ENCODE data around the gene PCDHA8.
"Not testable (repeated sequence)": the region's sequence is repeated elsewhere in the genome, so short reads cannot be mapped to it uniquely, and the experiment has no call there.

The PCDHA8 gene

DNA sequence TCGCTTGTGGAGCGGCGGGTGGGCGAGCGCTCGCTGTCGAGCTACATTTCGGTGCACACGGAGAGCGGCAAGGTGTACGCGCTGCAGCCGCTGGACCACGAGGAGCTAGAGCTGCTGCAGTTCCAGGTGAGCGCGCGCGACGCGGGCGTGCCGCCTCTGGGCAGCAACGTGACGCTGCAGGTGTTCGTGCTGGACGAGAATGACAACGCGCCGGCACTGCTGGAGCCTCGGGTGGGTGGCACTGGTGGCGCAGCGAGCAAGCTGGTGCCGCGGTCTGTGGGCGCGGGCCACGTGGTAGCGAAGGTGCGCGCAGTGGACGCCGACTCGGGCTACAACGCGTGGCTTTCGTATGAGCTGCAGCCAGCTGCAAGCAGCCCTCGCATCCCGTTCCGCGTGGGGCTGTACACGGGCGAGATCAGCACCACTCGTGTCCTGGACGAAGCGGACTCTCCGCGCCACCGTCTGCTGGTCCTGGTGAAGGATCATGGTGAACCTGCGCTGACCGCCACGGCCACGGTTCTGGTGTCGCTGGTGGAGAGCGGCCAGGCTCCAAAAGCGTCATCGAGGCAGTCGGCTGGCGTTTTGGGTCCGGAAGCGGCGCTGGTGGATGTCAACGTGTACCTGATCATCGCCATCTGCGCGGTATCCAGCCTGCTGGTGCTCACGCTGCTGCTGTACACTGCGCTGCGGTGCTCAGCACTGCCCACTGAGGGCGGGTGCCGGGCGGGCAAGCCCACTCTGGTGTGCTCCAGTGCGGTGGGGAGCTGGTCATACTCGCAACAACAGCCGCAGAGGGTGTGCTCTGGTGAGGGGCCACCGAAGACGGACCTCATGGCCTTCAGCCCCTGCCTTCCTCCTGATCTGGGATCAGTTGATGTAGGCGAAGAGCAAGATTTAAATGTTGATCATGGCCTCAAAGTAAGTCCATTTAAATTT, 2.1 kb downstream of the PCDHA8 start:
- Histone ChIP-seq H3K9me2 (replicated peaks; ENCODE audit: control insufficient read depth, low read length) (no peaks in the 10 kb centered on the region), H3K27ac (ENCODE audit: low read depth, low read length) (no peak overlapping the region), H3K4me3 (ENCODE audit: low read length) (no peak overlapping the region), H3K4me1 (ENCODE audit: control insufficient read depth, low read length) (no peaks in the 10 kb centered on the region), H3K79me2 (ENCODE audit: control insufficient read depth, low read length) (no peaks in the 10 kb centered on the region), H4K20me1 (ENCODE audit: control insufficient read depth, insufficient read depth, low read depth, low read length) (no peaks in the 10 kb centered on the region), H3K27me3 (ENCODE audit: control insufficient read depth, low read length) (no peaks in the 10 kb centered on the region), H3K36me3 (ENCODE audit: control insufficient read depth, low read length) (no peaks in the 10 kb centered on the region), H3F3A (ENCODE audit: control insufficient read depth, insufficient read depth) (no peaks in the 10 kb centered on the region), H3K9me3 (ENCODE audit: control insufficient read depth, insufficient read depth, low read length) (no peaks in the 10 kb centered on the region), H3K4me2 (ENCODE audit: low read length) (no peak overlapping the region)
- TF ChIP-seq, protein P1, sequence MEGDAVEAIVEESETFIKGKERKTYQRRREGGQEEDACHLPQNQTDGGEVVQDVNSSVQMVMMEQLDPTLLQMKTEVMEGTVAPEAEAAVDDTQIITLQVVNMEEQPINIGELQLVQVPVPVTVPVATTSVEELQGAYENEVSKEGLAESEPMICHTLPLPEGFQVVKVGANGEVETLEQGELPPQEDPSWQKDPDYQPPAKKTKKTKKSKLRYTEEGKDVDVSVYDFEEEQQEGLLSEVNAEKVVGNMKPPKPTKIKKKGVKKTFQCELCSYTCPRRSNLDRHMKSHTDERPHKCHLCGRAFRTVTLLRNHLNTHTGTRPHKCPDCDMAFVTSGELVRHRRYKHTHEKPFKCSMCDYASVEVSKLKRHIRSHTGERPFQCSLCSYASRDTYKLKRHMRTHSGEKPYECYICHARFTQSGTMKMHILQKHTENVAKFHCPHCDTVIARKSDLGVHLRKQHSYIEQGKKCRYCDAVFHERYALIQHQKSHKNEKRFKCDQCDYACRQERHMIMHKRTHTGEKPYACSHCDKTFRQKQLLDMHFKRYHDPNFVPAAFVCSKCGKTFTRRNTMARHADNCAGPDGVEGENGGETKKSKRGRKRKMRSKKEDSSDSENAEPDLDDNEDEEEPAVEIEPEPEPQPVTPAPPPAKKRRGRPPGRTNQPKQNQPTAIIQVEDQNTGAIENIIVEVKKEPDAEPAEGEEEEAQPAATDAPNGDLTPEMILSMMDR (IDR thresholded peaks at IDR 0.05; ENCODE audit: low read depth, low read length, poor library complexity, severe bottlenecking): no peak
- no peak for TF ChIP-seq EZH2phosphoT487 (IDR thresholded peaks at IDR 0.05; ENCODE audit: borderline replicate concordance, low read length)

GRCh38 chr5:140848139-140849102, 7.4 kb downstream of the PCDHA8 start, which contains the start of gene PCDHA9:
PCDHA9 (plus strand) TSS chr5:140848382; CDS start chr5:140848496, 114 bp downstream.
- not testable (repeated sequence) for H3K4me3 ChIP-seq (ENCODE audit: low read length); H3K27me3 ChIP-seq (ENCODE audit: control insufficient read depth, low read length); H3F3A ChIP-seq (ENCODE audit: control insufficient read depth, insufficient read depth); H3K27ac ChIP-seq (ENCODE audit: low read depth, low read length); H3K4me2 ChIP-seq (ENCODE audit: low read length); H3K4me1 ChIP-seq (ENCODE audit: control insufficient read depth, low read length); H3K9me3 ChIP-seq (ENCODE audit: control insufficient read depth, insufficient read depth, low read length); H3K79me2 ChIP-seq (ENCODE audit: control insufficient read depth, low read length); H3K36me3 ChIP-seq (ENCODE audit: control insufficient read depth, low read length); H3K9me2 ChIP-seq (replicated peaks; ENCODE audit: control insufficient read depth, low read length); H4K20me1 ChIP-seq (ENCODE audit: control insufficient read depth, insufficient read depth, low read depth, low read length)

GRCh38 chr5:140849831-140850634, 9.0 kb downstream of the PCDHA8 start:
- not testable (repeated sequence) for H4K20me1 ChIP-seq (ENCODE audit: control insufficient read depth, insufficient read depth, low read depth, low read length)

More at GRCh38 chr5:140849831-140850634, 9.0 kb downstream of the PCDHA8 start:
- H3K4me1 ChIP-seq (ENCODE audit: control insufficient read depth, low read length); H3K36me3 ChIP-seq (ENCODE audit: control insufficient read depth, low read length); H3K4me2 ChIP-seq (ENCODE audit: low read length); H3K9me2 ChIP-seq (replicated peaks; ENCODE audit: control insufficient read depth, low read length); H3K27ac ChIP-seq (ENCODE audit: low read depth, low read length); H3K27me3 ChIP-seq (ENCODE audit: control insufficient read depth, low read length); H3F3A ChIP-seq (ENCODE audit: control insufficient read depth, insufficient read depth); H3K4me3 ChIP-seq (ENCODE audit: low read length); H3K9me3 ChIP-seq (ENCODE audit: control insufficient read depth, insufficient read depth, low read length); H3K79me2 ChIP-seq (ENCODE audit: control insufficient read depth, low read length): not testable (repeated sequence)
